GF-D8 (cell line): Measurements from ENCODE around the gene UGT2A3.
"Not testable (repeated sequence)": the region's sequence is repeated elsewhere in the genome, so short reads cannot be mapped to it uniquely, and the experiment has no call there.

Experiments
- DNase-seq: peaks from one replicate; lab custom pipeline; 2025; lab: John Stamatoyannopoulos, UW

Gene UGT2A3

GRCh38 chr4:68951078-68951805 is at the start of gene UGT2A3:
TSS of gene UGT2A3 (minus strand) at chr4:68951804. CDS start at chr4:68951760, 44 bp downstream.
- DNase-seq: no peak

- DNase-seq: no peak
These were observed 45.4 kb upstream of the UGT2A3 start for GRCh38 chr4:68997040-68997439.

GRCh38 chr4:68995292-68995691 is 43.7 kb upstream of the UGT2A3 start:
- no peak for DNase-seq

GRCh38 chr4:68987007-68987406 is 35.4 kb upstream of the UGT2A3 start:
- DNase-seq: no peak

- no peak for DNase-seq
These were observed 33.8 kb upstream of the UGT2A3 start for GRCh38 chr4:68985442-68985841.

- no peak for DNase-seq
These were observed 33.3 kb upstream of the UGT2A3 start for GRCh38 chr4:68984947-68985346.

GRCh38 chr4:68963374-68963773 is 11.8 kb upstream of the UGT2A3 start:
- no peak for DNase-seq

GRCh38 chr4:68962868-68963267 is 11.3 kb upstream of the UGT2A3 start:
- no peak for DNase-seq

GRCh38 chr4:68960294-68961163 is 8.9 kb upstream of the UGT2A3 start:
- DNase-seq: no peak

GRCh38 chr4:68959085-68959484 is 7.5 kb upstream of the UGT2A3 start:
- DNase-seq: not testable (repeated sequence)

GRCh38 chr4:68954126-68954525 is 2.5 kb upstream of the UGT2A3 start:
- DNase-seq: no peak

GRCh38 chr4:68953056-68953596 is 1.5 kb upstream of the UGT2A3 start:
- DNase-seq: no peak

GRCh38 chr4:68951806-68952585 is 392 bp upstream of the UGT2A3 start:
- no peak for DNase-seq

- no peak for DNase-seq
These were observed 1.6 kb downstream of the UGT2A3 start for GRCh38 chr4:68950033-68950432.

GRCh38 chr4:68948985-68949384 is 2.6 kb downstream of the UGT2A3 start:
- no peak for DNase-seq

GRCh38 chr4:68948044-68948743 is 3.4 kb downstream of the UGT2A3 start:
- no peak for DNase-seq

- DNase-seq: no peak
These were observed 22.4 kb downstream of the UGT2A3 start for GRCh38 chr4:68929076-68929737.

GRCh38 chr4:68927165-68927564 is 24.4 kb downstream of the UGT2A3 start:
- no peak for DNase-seq

- not testable (repeated sequence) for DNase-seq
These were observed 29.4 kb downstream of the UGT2A3 start for GRCh38 chr4:68922202-68922601.

GRCh38 chr4:68921051-68921450 is 30.6 kb downstream of the UGT2A3 start:
- DNase-seq: no peak

GRCh38 chr4:68917016-68917415 is 34.6 kb downstream of the UGT2A3 start:
- DNase-seq: no peak
